GM12878 (cell line): ENCODE results near the gene ACSL3. TPM values are rescaled to one million over a fixed set of nuclear protein-coding genes. Genes with fewer than 3 reads are reported as not detected.

Experiments
- ATAC-seq: fragments of 200-7000 bp; cut with Tn5 transposase; 3 replicates; pipeline ENCODE4 v1.9.1; 2020; ENCODE audit warnings: mild to moderate bottlenecking, moderate library complexity
- BruUV-seq: library from RNA; stranded (reverse); fragments of 400-500 nt; replicated peaks from 2 replicates; lab custom pipeline; 2021; lab: Mats Ljungman, UMichigan
- CTCF ChIA-PET: fragments of 300-600 bp; sonication (Branson Sonifier 250); formaldehyde crosslinking; extraction: SDS; loops from one replicate; lab custom pipeline; 2021; ENCODE audit warnings: inconsistent platforms; lab: Yijun Ruan, JAX
- POLR2A ChIA-PET: fragments of 350-600 bp; formaldehyde crosslinking; extraction: SDS; loops from one replicate; lab custom pipeline; 2021; ENCODE audit warnings: inconsistent platforms; lab: Charles Lee
- RAD21 ChIA-PET: fragments of 300-600 bp; sonication (Branson Sonifier 250); formaldehyde crosslinking; loops from one replicate; lab custom pipeline; 2023; ENCODE audit warnings: antibody characterized with exemption; ENCODE audit not compliant: unreplicated experiment; lab: Charles Lee
- SMC1A ChIA-PET: fragments of 300-600 bp; sonication (Branson Sonifier 250); formaldehyde crosslinking; loops from one replicate; lab custom pipeline; 2023; ENCODE audit not compliant: unreplicated experiment, uncharacterized antibody; lab: Charles Lee
- DNase-seq: peaks from one replicate; pipeline ENCODE4 v3.0.0-alpha.2; 2011; ENCODE audit warnings: low read depth, low spot score
- FAIRE-seq: peaks from 3 replicates; lab custom pipeline; 2011; peaks lifted over from hg19 to GRCh38; lab: Jason Lieb, UNC
- H2AFZ ChIP-seq: 2 replicates; pipeline ENCODE4 v1.6.0; 2011; ENCODE audit warnings: low read depth, low read length, control low read depth; ENCODE audit not compliant: control insufficient read depth
- H3K27ac ChIP-seq: 2 replicates; pipeline ENCODE4 v1.5.1; 2011; ENCODE audit warnings: control low read depth; ENCODE audit not compliant: control insufficient read depth, insufficient read depth
- H3K27me3 ChIP-seq, 2 experiments: replicated peaks in 1 of 2; 2 replicates each; pipeline versions ENCODE4 v1.6.0 to v1.6.1; 2011; ENCODE audit warnings: low read length in 1 of 2; ENCODE audit not compliant: control insufficient read depth in 2 of 2, insufficient read depth in 2 of 2
- H3K36me3 ChIP-seq, 2 experiments: 2 replicates each; pipeline ENCODE4 v1.5.1; 2011; ENCODE audit warnings: low read length in 1 of 2; ENCODE audit not compliant: control insufficient read depth in 2 of 2, insufficient read depth in 2 of 2
- H3K4me1 ChIP-seq: 2 replicates; pipeline ENCODE4 v1.6.1; 2011; ENCODE audit warnings: mild to moderate bottlenecking, low read length, moderate library complexity, mixed read lengths; ENCODE audit not compliant: control insufficient read depth, insufficient read depth
- H3K4me2 ChIP-seq: 2 replicates; pipeline ENCODE4 v1.6.0; 2011; ENCODE audit warnings: control low read depth; ENCODE audit not compliant: control insufficient read depth, insufficient read depth
- H3K4me3 ChIP-seq: fragments of 200-600 bp; sonication (generic); 2 replicates; pipeline ENCODE4 v1.5.1; 2016
- H3K79me2 ChIP-seq: 2 replicates; pipeline ENCODE4 v1.6.0; 2011; ENCODE audit warnings: low read length; ENCODE audit not compliant: control insufficient read depth, insufficient read depth
- H3K9ac ChIP-seq: 2 replicates; pipeline ENCODE4 v1.8.0; 2011; ENCODE audit warnings: low read length, control low read depth, mixed read lengths; ENCODE audit not compliant: control insufficient read depth, insufficient read depth
- H3K9me3 ChIP-seq: replicated peaks from 3 replicates; pipeline ENCODE4 v1.5.1; 2011; ENCODE audit warnings: mild to moderate bottlenecking, low read length; ENCODE audit not compliant: control insufficient read depth, insufficient read depth
- H4K20me1 ChIP-seq: 2 replicates; pipeline ENCODE4 v1.6.0; 2011; ENCODE audit not compliant: control insufficient read depth, insufficient read depth
- ELK1 ChIP-seq: IDR thresholded peaks from 2 replicates; pipeline ENCODE4 v1.6.1; 2012; ENCODE audit warnings: low read depth, low read length, improper control_type of control experiment
- FOXK2 ChIP-seq: fragments of 450-650 bp; IDR thresholded peaks from 2 replicates; pipeline ENCODE4 v1.6.1; 2017; ENCODE audit warnings: mild to moderate bottlenecking, moderate library complexity
- LARP7 ChIP-seq: fragments of 450-650 bp; IDR thresholded peaks from 2 replicates; pipeline ENCODE4 v1.6.1; 2017; ENCODE audit warnings: mild to moderate bottlenecking
- NFYA ChIP-seq: IDR thresholded peaks from 2 replicates; pipeline ENCODE4 v1.6.1; 2011; ENCODE audit warnings: low read depth, mild to moderate bottlenecking, low read length, improper control_type of control experiment, borderline replicate concordance
- NKRF ChIP-seq: fragments of 450-650 bp; conservative IDR thresholded peaks from 2 replicates; pipeline ENCODE4 v1.6.1; 2017; ENCODE audit warnings: mild to moderate bottlenecking, moderate library complexity
- NRF1 ChIP-seq: conservative IDR thresholded peaks from 2 replicates; pipeline ENCODE4 v1.6.1; 2011; ENCODE audit warnings: mild to moderate bottlenecking, low read depth, low read length, improper control_type of control experiment
- POLR2A ChIP-seq: IDR thresholded peaks from 2 replicates; pipeline ENCODE4 v1.6.1; 2011; ENCODE audit warnings: low read depth, mild to moderate bottlenecking, low read length
- TARDBP ChIP-seq: IDR thresholded peaks from 2 replicates; pipeline ENCODE4 v1.6.1; 2016; ENCODE audit warnings: borderline replicate concordance
- ZNF274 ChIP-seq: IDR thresholded peaks from one replicate; pipeline ENCODE4 v1.8.0; 2011; ENCODE audit not compliant: insufficient read length, insufficient read depth
- ZNF592 ChIP-seq: fragments of 450-650 bp; IDR thresholded peaks from 2 replicates; pipeline ENCODE4 v1.6.1; 2017; ENCODE audit warnings: mild to moderate bottlenecking, moderate library complexity
- ZNF687 ChIP-seq: fragments of 450-650 bp; IDR thresholded peaks from 2 replicates; pipeline ENCODE4 v1.6.1; 2017; ENCODE audit warnings: mild to moderate bottlenecking, moderate library complexity
- WGBS: methylation state at CpG from one replicate; pipeline ENCODE4 v1.1.6; 2016; ENCODE audit warnings: low lambda C conversion rate; ENCODE audit not compliant: insufficient replicate concordance, insufficient coverage; ENCODE audit errors: missing lambda C conversion rate; 5-methylcytosine and 5-hydroxymethylcytosine counted together
- in situ Hi-C: fragments of 300-500 bp; cut with MboI; formaldehyde crosslinking; loops from 9 replicates; pipeline ENCODE4 v1.14.3; 2018; ENCODE audit warnings: mixed read lengths
- intact Hi-C: fragments of 100-400 bp; cut with micrococcal nuclease; formaldehyde crosslinking; loops from one replicate; pipeline ENCODE4 v1.14.2; 2022; ENCODE audit not compliant: unreplicated experiment
- polyA plus RNA-seq, 11 experiments: library from polyadenylated mRNA; depleted of rRNA in 4 of 11; unstranded in 6 of 11; stranded (reverse) in 5 of 11; fragments of >200 nt; fragmentation: Nextera tagmentation in 4 of 11; fragmentation: Illumina TruSeq in 1 of 11; extraction: Ambion mirVana in 4 of 11; extraction: Trizol in 1 of 11; gene quantifications; 1 replicate in 1 of 11; 2 replicates in 10 of 11; pipeline versions ENCODE4 v1.2.1 to v1.2.3, GENCODE V29; 2011 to 2016; ENCODE audit warnings: inconsistent platforms in 2 of 11, missing spikeins in 2 of 11, low read depth in 1 of 11
- total RNA-seq, 4 experiments: library from RNA; depleted of rRNA in 3 of 4; stranded (reverse); fragments of >200 nt in 3 of 4; fragmentation: Illumina TruSeq in 1 of 4; extraction: Trizol in 1 of 4; gene quantifications; 2 replicates each; pipeline versions ENCODE4 v1.2.1 to v1.2.3, GENCODE V29; 2013 to 2021

ACSL3 gene
- total and polyA plus RNA-seq, 10 of the 15 experiments (the other 5 are each of a cell fraction or from before 2014, with no cell fraction given) = 15.6 to 83.9 (median 56.7) TPM

- BruUV-seq = no TSS peak
- Histone ChIP-seq H3K4me2 (peak overlapping the region; percentile 64; the same call in 1 of the 2 replicates), H3K79me2 (peaks cover 42% of the 10 kb centered on the region), H3K27ac (peak overlapping the region; percentile 28; the same call in 1 of the 2 replicates), H3K4me1 (peaks cover 6% of the 10 kb centered on the region), H3K9ac (peak overlapping the region; percentile 30; the same call in 1 of the 2 replicates), H3K4me3 (0 out of 2 replicates have a peak overlapping the region, but pooled peaks have one; percentile 5), H4K20me1 (no peaks in the 10 kb centered on the region), H3K36me3 (no peaks in the 10 kb centered on the region), H2AFZ (peak overlapping the region; percentile 63), H3K27me3 (no peaks in the 10 kb centered on the region), H3K9me3 (no peaks in the 10 kb centered on the region)
- RAD21 ChIA-PET = interaction anchor here (0.7 kb wide), 1 partner anchor 546 kb away, joined by 3 read pairs; no protein-coding TSS in a partner anchor
- SMC1A ChIA-PET = interaction anchor here (0.8 to 1.3 kb wide), 4 partner anchors 9 to 205 kb away, joined by 3 to 7 read pairs (median 3); no protein-coding TSS in a partner anchor
- no peak for DNase-seq
- FAIRE-seq = no peak
- 43% methylated on average over 10 of the region's 10 CpGs for WGBS
- no peak for ATAC-seq
- in situ Hi-C loops (no loop called here), intact Hi-C loops (loop anchor here (2.0 kb wide), 1 partner anchor 53 kb away; no protein-coding TSS in a partner anchor)
- CTCF ChIA-PET = interaction anchor here (0.6 to 1.8 kb wide), 5 partner anchors 52 to 399 kb away, joined by 3 to 4 read pairs (median 3); no protein-coding TSS in a partner anchor
- POLR2A ChIA-PET = interaction anchor here (0.7 to 5.7 kb wide), 3 partner anchors 17 to 1024 kb away, joined by 4 to 30 read pairs (median 5); no protein-coding TSS in a partner anchor
- TF ChIP-seq NRF1 (no peak), NFYA (no peak), ZNF592 (no peak), LARP7 (no peak), TARDBP (no peak), ZNF274 (no peak), ELK1 (no peak), FOXK2 (no peak), POLR2A (no peak), ZNF687 (no peak), NKRF (no peak)
These were observed 837 bp upstream of the ACSL3 start for GRCh38 chr2:222859786-222860612.
